IMR-90 (cell line): ENCODE results near the gene LAMA2. TPM values are rescaled to one million over a fixed set of nuclear protein-coding genes. Genes with fewer than 3 reads are reported as not detected.

ENCODE experiments used
- ATAC-seq: fragments of 200-7000 bp; cut with Tn5 transposase; 2 replicates; pipeline ENCODE4 v1.9.1; 2020; ENCODE audit warnings: low read depth, mild to moderate bottlenecking, moderate library complexity
- BruUV-seq: library from RNA; stranded (reverse); fragments of 400-500 nt; replicated peaks from 2 replicates; lab custom pipeline; 2021; lab: Mats Ljungman, UMichigan
- CTCF ChIA-PET: fragments of 300-600 bp; formaldehyde crosslinking; extraction: SDS; loops from one replicate; lab custom pipeline; 2021; ENCODE audit warnings: antibody characterized with exemption; lab: Yijun Ruan, JAX
- POLR2A ChIA-PET: fragments of 300-600 bp; sonication (Branson Sonifier 250); formaldehyde crosslinking; loops from one replicate; lab custom pipeline; 2022; ENCODE audit warnings: antibody characterized with exemption; ENCODE audit not compliant: unreplicated experiment; lab: Charles Lee
- DNase-seq: peaks from one replicate; pipeline ENCODE4 v3.0.0; 2013
- H2AFZ ChIP-seq: replicated peaks from 2 replicates; pipeline ENCODE3; 2013; ENCODE audit warnings: low read length, mild to moderate bottlenecking; ENCODE audit not compliant: poor library complexity
- H2AK5ac ChIP-seq: 2 replicates; pipeline ENCODE4 v1.6.1; 2013; ENCODE audit warnings: low read depth, low read length, inconsistent platforms
- H2AK9ac ChIP-seq: replicated peaks from 2 replicates; pipeline ENCODE3; 2013; ENCODE audit warnings: mild to moderate bottlenecking, low read depth, low read length, moderate library complexity; ENCODE audit not compliant: poor library complexity
- H2BK120ac ChIP-seq: 2 replicates; pipeline ENCODE4 v1.6.1; 2013; ENCODE audit warnings: low read depth, low read length, inconsistent platforms
- H2BK15ac ChIP-seq: 3 replicates; pipeline ENCODE4 v1.6.1; 2013; ENCODE audit warnings: low read depth, low read length, inconsistent platforms
- H2BK20ac ChIP-seq: 2 replicates; pipeline ENCODE4 v1.6.1; 2013; ENCODE audit warnings: low read depth, mild to moderate bottlenecking, inconsistent platforms, low read length, moderate library complexity
- H2BK5ac ChIP-seq: 2 replicates; pipeline ENCODE4 v1.6.1; 2013; ENCODE audit warnings: mild to moderate bottlenecking, low read depth, low read length, inconsistent platforms; ENCODE audit not compliant: poor library complexity, severe bottlenecking
- H3K14ac ChIP-seq: replicated peaks from 2 replicates; pipeline ENCODE4 v1.6.1; 2013; ENCODE audit warnings: low read depth, low read length, inconsistent platforms
- H3K18ac ChIP-seq: 2 replicates; pipeline ENCODE4 v1.6.1; 2013; ENCODE audit warnings: low read depth, low read length, control low read depth
- H3K23ac ChIP-seq: 2 replicates; pipeline ENCODE4 v1.6.1; 2013; ENCODE audit warnings: low read depth, low read length, inconsistent platforms
- H3K27ac ChIP-seq: 2 replicates; pipeline ENCODE4 v1.5.1; 2013; ENCODE audit warnings: mild to moderate bottlenecking, control low read depth, low read length; ENCODE audit not compliant: insufficient read depth
- H3K27me3 ChIP-seq: 2 replicates; pipeline ENCODE4 v1.6.1; 2013; ENCODE audit warnings: low read length; ENCODE audit not compliant: control insufficient read depth, insufficient read depth
- H3K36me3 ChIP-seq: 2 replicates; pipeline ENCODE4 v1.6.1; 2013; ENCODE audit warnings: low read length, mixed read lengths; ENCODE audit not compliant: control insufficient read depth, insufficient read depth
- H3K4ac ChIP-seq: 2 replicates; pipeline ENCODE4 v1.6.1; 2013; ENCODE audit warnings: low read depth, low read length, inconsistent platforms
- H3K4me1 ChIP-seq: 2 replicates; pipeline ENCODE4 v1.6.1; 2013; ENCODE audit warnings: low read length, mixed read lengths; ENCODE audit not compliant: control insufficient read depth, insufficient read depth
- H3K4me2 ChIP-seq: 2 replicates; pipeline ENCODE4 v1.6.1; 2013; ENCODE audit warnings: low read depth, mild to moderate bottlenecking, control low read depth, low read length, moderate library complexity
- H3K4me3 ChIP-seq: 2 replicates; pipeline ENCODE4 v1.5.1; 2013; ENCODE audit warnings: low read depth, mild to moderate bottlenecking, control low read depth, low read length, moderate library complexity; ENCODE audit not compliant: insufficient read depth
- H3K56ac ChIP-seq: 2 replicates; pipeline ENCODE4 v1.6.1; 2013; ENCODE audit warnings: low read length, inconsistent platforms; ENCODE audit not compliant: insufficient read depth; ENCODE audit errors: extremely low read depth
- H3K79me1 ChIP-seq, 2 experiments: 2 replicates each; pipeline ENCODE4 v1.6.1; 2013; ENCODE audit warnings: low read length in 2 of 2, inconsistent platforms in 1 of 2, low read depth in 1 of 2
- H3K9ac ChIP-seq: 2 replicates; pipeline ENCODE4 v1.6.1; 2013; ENCODE audit warnings: low read depth, low read length, control low read depth
- H3K9me1 ChIP-seq: 2 replicates; pipeline ENCODE4 v1.6.1; 2013; ENCODE audit warnings: low read length, inconsistent platforms; ENCODE audit not compliant: insufficient read depth
- H3K9me3 ChIP-seq: 2 replicates; pipeline ENCODE4 v1.6.1; 2013; ENCODE audit warnings: low read length; ENCODE audit not compliant: control insufficient read depth, insufficient read depth
- H4K20me1 ChIP-seq: 2 replicates; pipeline ENCODE4 v1.6.1; 2013; ENCODE audit warnings: low read length, inconsistent platforms; ENCODE audit not compliant: insufficient read depth
- H4K5ac ChIP-seq: 2 replicates; pipeline ENCODE4 v1.6.1; 2013; ENCODE audit warnings: mild to moderate bottlenecking, low read depth, low read length, control low read depth
- H4K8ac ChIP-seq, 2 experiments: 2 replicates each; pipeline ENCODE4 v1.6.1; 2013; ENCODE audit warnings: low read depth in 2 of 2, low read length in 2 of 2, control low read depth in 1 of 2, inconsistent platforms in 1 of 2
- H4K91ac ChIP-seq: 2 replicates; pipeline ENCODE4 v1.6.1; 2013; ENCODE audit warnings: low read depth, low read length, inconsistent platforms; ENCODE audit not compliant: insufficient read depth
- WGBS, 2 experiments: methylation state at CpG; one replicate each; pipeline versions ENCODE4 v1.1.5 to v1.1.7; 2013; ENCODE audit warnings: missing lambda C conversion rate in 2 of 2; ENCODE audit not compliant: insufficient read length in 1 of 2; ENCODE audit errors: extremely low coverage in 2 of 2; 5-methylcytosine and 5-hydroxymethylcytosine counted together
- dilution Hi-C: fragments of 300-500 bp; cut with HindIII; formaldehyde crosslinking; loops from one replicate; pipeline ENCODE4 v1.14.3; 2018; ENCODE audit warnings: low sequenced_read_pairs; ENCODE audit not compliant: unreplicated experiment
- in situ Hi-C: fragments of 300-500 bp; cut with MboI; formaldehyde crosslinking; loops from 3 replicates; pipeline ENCODE4 v1.14.3; 2019; ENCODE audit warnings: low sequenced_read_pairs, inconsistent platforms, mixed read lengths
- intact Hi-C: fragments of 100-400 bp; cut with micrococcal nuclease; formaldehyde crosslinking; loops from 2 replicates; pipeline ENCODE4 v1.10.0; 2022
- polyA plus RNA-seq, 3 experiments: library from polyadenylated mRNA; depleted of rRNA; stranded (reverse); fragments of >200 nt; gene quantifications; 2 replicates each; pipeline ENCODE4 v1.2.3, GENCODE V29; 2012; ENCODE audit warnings: low replicate concordance in 1 of 3
- total RNA-seq: library from RNA; depleted of rRNA; stranded (reverse); fragments of >200 nt; gene quantifications from 2 replicates; pipeline ENCODE4 v1.2.3, GENCODE V29; 2012
- TF ChIP-seq, protein P1 (sequence below): fragments of 150-350 bp; IDR thresholded peaks from 2 replicates; pipeline ENCODE4 v1.6.1; 2017; ENCODE audit warnings: mild to moderate bottlenecking, antibody characterized with exemption, low read length, low read depth

Gene LAMA2
- total and polyA plus RNA-seq, 2 of the 4 experiments (the other 2 are of a cell fraction): 9.9 to 13.3 TPM

DNA sequence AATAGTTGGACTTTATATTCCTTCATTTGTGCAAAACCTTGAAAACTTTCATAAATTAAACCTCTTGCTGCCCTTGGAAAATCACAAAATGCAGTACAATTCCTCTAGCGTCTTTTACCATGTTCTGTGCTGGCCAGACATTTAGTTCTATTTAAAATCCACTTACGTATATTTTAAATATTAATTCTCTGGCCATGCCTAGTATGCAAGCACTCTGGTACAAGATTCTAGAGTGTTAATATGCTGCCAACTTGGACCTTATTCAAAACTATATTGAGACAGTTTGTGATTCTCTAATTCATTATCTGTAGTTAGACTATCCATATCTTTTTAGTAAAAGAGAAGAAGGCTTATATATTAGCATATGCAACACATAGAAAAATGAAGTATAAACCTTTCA lies 498.9 kb downstream of the LAMA2 start:
- no peaks in the 10 kb centered on the region for H4K20me1 ChIP-seq
- no peak for DNase-seq
- H3K79me1 ChIP-seq: no peaks in the 10 kb centered on the region
- no peak for ATAC-seq
- no peaks in the 10 kb centered on the region for H3K9me3 ChIP-seq
- intact Hi-C loops: no loop called here
- no peak overlapping the region for H3K23ac ChIP-seq
- H3K14ac ChIP-seq: no peak overlapping the region
- no peak overlapping the region for H2AK9ac ChIP-seq
- no peak overlapping the region for H2BK15ac ChIP-seq
- no peak overlapping the region for H2AFZ ChIP-seq
- H2BK5ac ChIP-seq: no peak overlapping the region
- H3K27me3 ChIP-seq: peaks cover 38% of the 10 kb centered on the region
- no peak overlapping the region for H4K8ac ChIP-seq
- ChIA-PET POLR2A (no interaction called here), CTCF (interaction anchor here (2.0 kb wide), 1 partner anchor 11 kb away, joined by 6 read pairs; no protein-coding TSS in a partner anchor)
- no peaks in the 10 kb centered on the region for H3K4me1 ChIP-seq
- no peak overlapping the region for H2AK5ac ChIP-seq
- no peak overlapping the region for H4K91ac ChIP-seq
- dilution Hi-C loops: no loop called here
- no TSS peak for BruUV-seq
- H3K4me2 ChIP-seq: no peak overlapping the region
- H3K4me3 ChIP-seq: no peak overlapping the region
- no peak overlapping the region for H3K4ac ChIP-seq
- H3K27ac ChIP-seq: no peak overlapping the region
- H3K56ac ChIP-seq: no peak overlapping the region
- H2BK120ac ChIP-seq: no peak overlapping the region
- no CpG with 5 or more reads among the region's 2 CpGs for WGBS, 2 experiments
- no peak overlapping the region for H3K18ac ChIP-seq
- no peak overlapping the region for H2BK20ac ChIP-seq
- TF ChIP-seq, protein P1, sequence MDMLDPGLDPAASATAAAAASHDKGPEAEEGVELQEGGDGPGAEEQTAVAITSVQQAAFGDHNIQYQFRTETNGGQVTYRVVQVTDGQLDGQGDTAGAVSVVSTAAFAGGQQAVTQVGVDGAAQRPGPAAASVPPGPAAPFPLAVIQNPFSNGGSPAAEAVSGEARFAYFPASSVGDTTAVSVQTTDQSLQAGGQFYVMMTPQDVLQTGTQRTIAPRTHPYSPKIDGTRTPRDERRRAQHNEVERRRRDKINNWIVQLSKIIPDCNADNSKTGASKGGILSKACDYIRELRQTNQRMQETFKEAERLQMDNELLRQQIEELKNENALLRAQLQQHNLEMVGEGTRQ: no peak
- H4K5ac ChIP-seq: no peak overlapping the region
- H3K9me1 ChIP-seq: no peaks in the 10 kb centered on the region
- no peak overlapping the region for H3K9ac ChIP-seq
- in situ Hi-C loops: no loop called here
- 0 out of 2 replicates have a peak, but pooled peaks cover 1% of the 10 kb centered on the region for H3K36me3 ChIP-seq
